Stimulated activated CD4-positive, alpha-beta T cell treated with anti-CD3 and anti-CD28 coated beads, Interleukin-15, amount 100 ng/mL, for 1 hour (primary cell): ENCODE data around the gene DCAF10.
A peak's percentile ranks its signal among the peaks of the same experiment; 100 is the strongest.
"Not testable (repeated sequence)": the region's sequence is repeated elsewhere in the genome, so short reads cannot be mapped to it uniquely, and the experiment has no call there.

Experiments used
- DNase-seq, 2 donors: peaks; one replicate each; pipeline ENCODE4 v3.0.0-alpha.2; 2020; ENCODE audit warnings: low read depth in 1 of 2, low spot score in 1 of 2

Gene DCAF10

GRCh38 chr9:37856551-37856950, 56.0 kb downstream of the DCAF10 start:
- DNase-seq = no peak

GRCh38 chr9:37859043-37859442, 58.4 kb downstream of the DCAF10 start:
- DNase-seq = no peak

- DNase-seq = no peak
Observed at GRCh38 chr9:37862530-37862929, 61.9 kb downstream of the DCAF10 start.

GRCh38 chr9:37870081-37870798, 69.6 kb downstream of the DCAF10 start:
- DNase-seq = no peak

GRCh38 chr9:37870799-37871176, 70.2 kb downstream of the DCAF10 start:
- DNase-seq = no peak

GRCh38 chr9:37873955-37874354, 73.4 kb downstream of the DCAF10 start:
- DNase-seq = no peak

GRCh38 chr9:37876376-37876775, 75.8 kb downstream of the DCAF10 start:
- DNase-seq = no peak

- DNase-seq = no peak
Observed at GRCh38 chr9:37880916-37881479, 80.4 kb downstream of the DCAF10 start.

GRCh38 chr9:37887977-37888583, 87.5 kb downstream of the DCAF10 start:
- not testable (repeated sequence) for DNase-seq

GRCh38 chr9:37889536-37889935, 88.9 kb downstream of the DCAF10 start:
- no peak for DNase-seq

GRCh38 chr9:37891042-37891441, 90.4 kb downstream of the DCAF10 start:
- not testable (repeated sequence) for DNase-seq

GRCh38 chr9:37892063-37892462, 91.5 kb downstream of the DCAF10 start:
- DNase-seq = no peak

- DNase-seq = no peak
Observed at GRCh38 chr9:37897665-37898064, 97.1 kb downstream of the DCAF10 start.

GRCh38 chr9:37899041-37899440, 98.4 kb downstream of the DCAF10 start:
- DNase-seq = no peak

GRCh38 chr9:37902131-37902530, 101.5 kb downstream of the DCAF10 start:
- DNase-seq = no peak

- no peak for DNase-seq
Observed at GRCh38 chr9:37902796-37903646, 102.4 kb downstream of the DCAF10 start.

GRCh38 chr9:37903647-37904444, 103.2 kb downstream of the DCAF10 start, which contains the start of gene SLC25A51:
SLC25A51 (minus strand) TSS chr9:37904127; CDS start chr9:37888550, 15,577 bp downstream.
- DNase-seq = peak; percentile 91 to 95

- DNase-seq = no peak
Observed at GRCh38 chr9:37904445-37905130, 104.0 kb downstream of the DCAF10 start.

- DNase-seq = no peak
Observed at GRCh38 chr9:37905131-37905505, 104.5 kb downstream of the DCAF10 start.

GRCh38 chr9:37905776-37906175, 105.2 kb downstream of the DCAF10 start:
- DNase-seq = no peak
